SK-N-MC (cell line): ENCODE data around the gene SPACA4.
A peak's percentile ranks its signal among the peaks of the same experiment; 100 is the strongest.

Experiments used
- EZH2 ChIP-seq: fragments of 200-600 bp; sonication (generic); IDR thresholded peaks from one replicate; pipeline ENCODE4 v1.6.1; 2017; ENCODE audit warnings: antibody characterized with exemption
- FOXP2 ChIP-seq: optimal IDR thresholded peaks from 2 replicates; pipeline ENCODE3; 2011; ENCODE audit warnings: mild to moderate bottlenecking, moderate library complexity; ENCODE audit not compliant: insufficient read depth; ENCODE audit errors: extremely low read length, control extremely low read depth
- POLR2AphosphoS5 ChIP-seq: IDR thresholded peaks from 2 replicates; pipeline ENCODE4 v1.6.1; 2012; ENCODE audit warnings: mild to moderate bottlenecking, low read depth, low read length, borderline replicate concordance

GRCh38 chr19:48644839-48645619, 38.5 kb downstream of the SPACA4 start:
- TF ChIP-seq EZH2, result no peak
- peak; percentile 39; the same call in 1 of the 2 replicates for TF ChIP-seq POLR2AphosphoS5
- TF ChIP-seq FOXP2, result no peak
